Activated CD8-positive, alpha-beta memory T cell treated with anti-CD3 and anti-CD28 coated beads, Interleukin-2, amount 50 U/mL, for 24 hours (primary cell): ENCODE data around the gene PTPRS.

ENCODE experiments used
- DNase-seq: peaks from one replicate; pipeline ENCODE4 v3.0.0-alpha.2; 2020; ENCODE audit errors: extremely low read depth

Gene PTPRS

GRCh38 chr19:5308451-5309437 is 31.9 kb downstream of the PTPRS start:
- no peak for DNase-seq

GRCh38 chr19:5307655-5308054 is 33.0 kb downstream of the PTPRS start:
- no peak for DNase-seq

GRCh38 chr19:5305163-5305562 is 35.4 kb downstream of the PTPRS start:
- no peak for DNase-seq

GRCh38 chr19:5304486-5304885 is 36.1 kb downstream of the PTPRS start:
- no peak for DNase-seq

GRCh38 chr19:5303208-5303607 is 37.4 kb downstream of the PTPRS start:
- no peak for DNase-seq

- DNase-seq = no peak
Measured at GRCh38 chr19:5302396-5302795, 38.2 kb downstream of the PTPRS start.

GRCh38 chr19:5299137-5299536 is 41.5 kb downstream of the PTPRS start:
- DNase-seq = no peak

- DNase-seq = no peak
Measured at GRCh38 chr19:5298471-5298901, 42.1 kb downstream of the PTPRS start.

- no peak for DNase-seq
Measured at GRCh38 chr19:5297272-5297669, 43.3 kb downstream of the PTPRS start.

GRCh38 chr19:5296457-5297271 is 43.9 kb downstream of the PTPRS start:
- DNase-seq = no peak

GRCh38 chr19:5296021-5296420 is 44.6 kb downstream of the PTPRS start:
- DNase-seq = no peak

- DNase-seq = no peak
Measured at GRCh38 chr19:5294403-5295160, 46.0 kb downstream of the PTPRS start.

- DNase-seq = no peak
Measured at GRCh38 chr19:5293612-5294378, 46.8 kb downstream of the PTPRS start.

GRCh38 chr19:5292822-5293611 is 47.6 kb downstream of the PTPRS start:
- DNase-seq = no peak

GRCh38 chr19:5292453-5292821 is 48.2 kb downstream of the PTPRS start:
- DNase-seq = no peak

- no peak for DNase-seq
Measured at GRCh38 chr19:5291588-5292193, 48.9 kb downstream of the PTPRS start.
